ENCODE measurements around the gene ARHGAP10.

The ARHGAP10 gene

GRCh38 chr4:147732518-147733235 is 789 bp downstream of the ARHGAP10 start:
- peak; percentile 40 for DNase-seq

GRCh38 chr4:147733716-147734344 is 1.9 kb downstream of the ARHGAP10 start:
- DNase-seq, result no peak

GRCh38 chr4:147734496-147734895 is 2.6 kb downstream of the ARHGAP10 start:
- no peak for DNase-seq

GRCh38 chr4:147735413-147736301 is 3.8 kb downstream of the ARHGAP10 start:
- DNase-seq, result no peak

GRCh38 chr4:147736458-147736857 is 4.6 kb downstream of the ARHGAP10 start:
- DNase-seq, result peak; percentile 90

- no peak for DNase-seq
Measured at GRCh38 chr4:147737623-147738022, 5.7 kb downstream of the ARHGAP10 start.

DNA sequence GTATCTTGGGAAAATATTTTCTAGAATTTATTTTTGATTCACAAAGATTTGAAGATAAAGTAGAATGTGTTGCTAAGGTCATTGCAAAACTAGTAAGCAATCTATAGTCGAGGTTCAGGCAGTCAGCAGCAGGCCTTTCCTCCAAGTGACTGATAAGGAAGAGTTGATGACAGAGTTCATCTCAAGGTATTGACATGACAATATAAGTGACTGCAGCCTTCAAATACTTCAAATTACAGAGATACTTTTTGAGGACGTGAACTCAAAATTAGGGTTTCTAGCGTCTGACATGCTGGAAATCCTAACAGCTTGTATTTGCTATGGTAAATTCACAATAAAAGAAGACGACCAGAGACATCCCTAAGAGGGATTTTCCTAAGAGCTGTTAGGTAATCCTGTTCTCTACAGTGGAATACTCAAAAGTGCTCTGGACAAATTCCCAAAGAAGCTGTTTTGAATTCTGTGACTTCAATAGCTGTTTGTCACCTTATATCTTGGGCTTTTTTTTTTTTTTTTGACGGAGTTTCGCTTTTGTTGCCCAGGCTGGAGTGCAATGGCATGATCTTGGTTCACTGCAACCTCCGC is 7.4 kb downstream of the ARHGAP10 start:
- peak; percentile 35 for DNase-seq

GRCh38 chr4:147740176-147740575 is 8.3 kb downstream of the ARHGAP10 start:
- peak; percentile 58 for DNase-seq

GRCh38 chr4:147741190-147741788 is 9.4 kb downstream of the ARHGAP10 start:
- peak; percentile 64 for DNase-seq

GRCh38 chr4:147747787-147748454 is 16.0 kb downstream of the ARHGAP10 start:
- no peak for DNase-seq

- no peak for DNase-seq
Measured at GRCh38 chr4:147749811-147750321, 18.0 kb downstream of the ARHGAP10 start.

GRCh38 chr4:147753047-147753446 is 21.2 kb downstream of the ARHGAP10 start:
- DNase-seq, result no peak

- DNase-seq, result peak; percentile 83
Measured at GRCh38 chr4:147754037-147754445, 22.2 kb downstream of the ARHGAP10 start.

DNA sequence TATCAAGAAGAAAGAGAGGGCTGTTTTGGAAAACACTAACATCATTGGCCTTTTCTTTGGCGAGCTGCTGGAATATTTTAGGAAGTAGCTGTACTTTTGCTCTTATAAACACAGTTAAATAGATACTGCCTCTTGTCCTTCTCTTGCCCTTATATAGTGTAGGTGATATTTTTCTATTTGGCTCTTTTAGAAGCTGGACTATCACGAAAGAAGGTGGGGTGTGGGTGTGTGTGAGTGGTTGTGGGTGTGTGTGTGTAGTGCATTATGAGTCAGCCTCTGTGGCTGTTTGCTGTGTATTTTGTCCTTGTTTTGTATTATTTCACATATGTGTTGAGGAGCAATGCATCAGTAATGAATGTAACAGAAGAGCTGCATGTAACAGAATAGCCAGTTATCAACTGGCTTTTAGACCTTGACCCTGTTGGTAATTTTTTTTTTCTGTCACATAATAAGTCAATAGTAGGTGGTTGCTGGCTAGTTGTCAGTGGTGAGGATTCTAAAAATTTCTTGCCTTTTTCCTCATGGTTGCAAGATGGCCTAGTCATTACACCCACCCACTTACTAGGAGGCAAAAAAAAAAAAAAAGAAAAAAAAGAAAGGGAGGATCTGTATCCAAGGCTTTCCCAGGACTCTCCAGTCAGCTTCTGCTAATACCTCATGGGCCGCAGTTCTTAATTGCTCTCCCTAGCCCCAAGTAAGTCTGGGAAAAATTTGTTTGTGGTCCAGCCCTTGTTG is 23.8 kb downstream of the ARHGAP10 start:
- DNase-seq, result no peak

DNA sequence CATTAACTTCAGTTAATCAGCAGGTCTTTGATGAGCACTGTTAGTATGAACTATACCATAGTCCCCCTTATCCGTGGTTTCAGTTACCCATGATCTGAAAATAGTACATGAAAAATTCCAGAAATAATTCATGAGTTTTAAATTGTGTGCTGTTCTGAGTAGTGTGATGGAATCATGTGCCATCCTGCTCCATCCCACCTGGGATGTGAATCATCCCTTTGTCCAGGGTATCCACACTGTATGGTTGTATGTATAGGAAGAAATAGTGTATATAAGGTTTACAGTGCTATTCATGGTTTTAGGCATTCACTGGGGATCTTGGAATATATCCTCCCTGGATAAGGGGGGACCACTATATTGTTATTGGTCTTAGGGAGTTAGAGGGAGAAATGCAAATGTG is 24.5 kb downstream of the ARHGAP10 start:
- DNase-seq, result no peak

GRCh38 chr4:147760176-147760575 is 28.3 kb downstream of the ARHGAP10 start:
- no peak for DNase-seq

DNA sequence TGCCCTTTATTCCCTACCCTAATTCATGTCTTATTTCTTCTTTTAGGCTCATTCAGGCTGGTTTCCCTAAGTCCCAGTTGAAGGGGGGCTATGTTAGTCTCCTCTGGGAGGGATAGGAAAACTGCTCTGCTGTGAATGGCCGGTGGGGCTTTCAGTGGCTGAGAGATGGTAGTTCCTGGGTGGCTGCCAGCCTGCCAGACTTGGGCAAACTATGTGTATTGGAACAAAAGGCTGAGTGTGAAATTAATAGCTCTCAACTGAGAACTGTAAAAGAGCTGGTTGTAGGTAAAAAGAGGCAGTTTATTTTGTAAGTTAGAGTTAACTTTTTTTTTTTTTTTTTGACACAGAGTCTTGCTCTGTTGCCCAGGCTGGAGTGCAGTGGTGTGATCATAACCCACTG is 28.8 kb downstream of the ARHGAP10 start:
- DNase-seq, result no peak

DNA sequence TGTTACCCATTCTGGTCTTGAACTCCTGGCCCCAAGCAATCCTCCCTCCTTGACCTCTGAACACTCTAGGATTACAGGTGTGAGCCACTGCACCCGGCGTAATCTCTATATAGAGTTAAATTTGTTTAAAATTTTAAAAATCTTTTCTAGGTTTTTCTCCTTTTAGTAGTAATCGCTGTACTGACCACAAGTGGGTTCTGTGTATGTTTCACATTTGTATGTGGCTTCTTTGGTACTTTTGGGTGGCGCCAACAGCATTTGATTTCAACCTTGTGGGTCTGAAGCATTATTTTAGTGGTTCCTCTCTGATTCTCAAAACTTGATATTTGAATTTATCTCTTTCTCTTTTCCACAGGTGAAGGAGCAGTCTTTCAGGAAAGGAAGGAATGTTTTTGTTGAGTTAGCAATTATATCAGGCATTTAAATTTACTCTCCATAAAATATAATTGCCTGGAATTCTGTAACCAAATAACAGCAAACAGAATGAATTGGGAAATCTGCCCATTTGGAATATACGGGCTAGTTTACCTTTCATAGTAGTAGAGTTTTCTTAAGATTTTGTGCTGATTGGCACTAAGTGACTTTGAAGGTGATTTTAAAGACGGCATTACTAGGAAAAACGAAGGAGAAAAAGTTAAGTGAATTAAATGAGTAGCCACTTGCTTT is 29.5 kb downstream of the ARHGAP10 start:
- DNase-seq, result no peak

DNA sequence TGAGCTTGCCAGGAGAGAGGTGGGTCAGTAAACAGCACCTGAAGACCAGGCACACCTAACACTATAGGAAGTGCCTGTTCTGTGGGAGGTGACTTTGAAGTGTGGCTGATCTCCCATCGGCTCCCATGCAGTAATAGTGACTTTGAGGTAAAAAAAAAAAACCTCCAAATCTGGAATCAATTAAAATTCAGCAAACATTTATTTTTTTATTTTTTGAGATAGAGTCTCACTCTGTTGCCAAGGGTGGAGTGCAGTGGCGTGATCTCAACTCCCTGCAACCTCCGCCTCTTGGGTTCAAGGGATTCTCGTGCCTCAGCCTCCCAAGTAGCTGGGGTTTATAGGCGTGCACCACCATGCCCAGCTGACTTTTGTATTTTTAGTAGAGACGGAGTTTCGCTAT is 32.4 kb downstream of the ARHGAP10 start:
- DNase-seq, result no peak

- no peak for DNase-seq
Measured at GRCh38 chr4:147765121-147765529, 33.2 kb downstream of the ARHGAP10 start.
